ENCODE results near the gene PRIM1.
"Not testable (repeated sequence)": the region's sequence is repeated elsewhere in the genome, so short reads cannot be mapped to it uniquely, and the experiment has no call there.

Gene PRIM1

GRCh38 chr12:56760460-56760859 is 8.3 kb upstream of the PRIM1 start:
- no peak for DNase-seq (ENCODE audit: low spot score)

- DNase-seq (ENCODE audit: low spot score): no peak
These were observed 7.3 kb upstream of the PRIM1 start for GRCh38 chr12:56759263-56759908.

DNA sequence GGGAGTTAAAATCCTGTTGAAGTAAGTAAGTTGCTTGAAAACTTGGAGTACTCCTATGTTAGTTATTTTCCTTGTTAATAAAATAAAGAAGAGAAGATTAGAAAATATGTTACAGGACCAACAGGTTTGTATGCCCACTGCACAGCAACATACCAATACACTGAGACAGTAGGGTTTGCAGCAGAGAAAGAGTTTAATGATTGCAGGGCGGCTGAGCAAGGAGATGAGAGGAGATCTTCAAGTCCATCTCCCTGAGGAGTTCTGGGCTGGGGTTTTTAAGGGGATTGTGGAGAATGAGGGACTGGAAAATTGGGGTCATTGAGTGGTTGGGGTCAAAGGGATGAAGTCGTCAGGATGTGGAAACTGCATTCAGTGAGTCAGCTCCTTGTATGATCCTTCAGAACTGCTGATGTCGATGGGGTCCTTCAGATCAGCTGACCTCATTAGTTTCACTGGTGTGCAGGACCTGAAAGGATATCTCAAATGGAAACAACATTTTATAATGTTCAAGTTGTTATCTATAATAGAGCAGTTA is 6.7 kb upstream of the PRIM1 start:
- DNase-seq (ENCODE audit: low spot score): no peak

DNA sequence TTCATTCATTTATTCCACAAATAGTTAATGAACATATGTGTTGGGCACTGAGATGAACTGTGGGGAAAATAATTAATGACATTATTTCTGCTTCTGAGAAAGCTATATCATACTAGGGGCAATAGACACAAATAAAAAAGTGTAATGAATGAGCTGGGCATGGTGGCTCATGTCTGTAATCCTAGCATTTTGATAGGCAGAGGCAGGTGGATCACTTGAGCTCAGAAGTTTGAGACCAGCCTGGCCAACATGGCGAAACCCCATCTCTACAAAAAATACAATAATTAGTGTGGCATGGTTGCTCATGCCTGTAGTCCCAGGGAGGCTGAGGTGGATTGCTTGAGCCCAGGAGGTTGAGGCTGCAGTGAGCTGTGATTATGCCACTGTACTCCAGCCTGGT is 5.8 kb upstream of the PRIM1 start:
- not testable (repeated sequence) for DNase-seq (ENCODE audit: low spot score)

- DNase-seq (ENCODE audit: low spot score): no peak
These were observed 1.4 kb upstream of the PRIM1 start for GRCh38 chr12:56753566-56753965.

- not testable (repeated sequence) for DNase-seq (ENCODE audit: low spot score)
These were observed 1.5 kb downstream of the PRIM1 start for GRCh38 chr12:56750596-56750995.

DNA sequence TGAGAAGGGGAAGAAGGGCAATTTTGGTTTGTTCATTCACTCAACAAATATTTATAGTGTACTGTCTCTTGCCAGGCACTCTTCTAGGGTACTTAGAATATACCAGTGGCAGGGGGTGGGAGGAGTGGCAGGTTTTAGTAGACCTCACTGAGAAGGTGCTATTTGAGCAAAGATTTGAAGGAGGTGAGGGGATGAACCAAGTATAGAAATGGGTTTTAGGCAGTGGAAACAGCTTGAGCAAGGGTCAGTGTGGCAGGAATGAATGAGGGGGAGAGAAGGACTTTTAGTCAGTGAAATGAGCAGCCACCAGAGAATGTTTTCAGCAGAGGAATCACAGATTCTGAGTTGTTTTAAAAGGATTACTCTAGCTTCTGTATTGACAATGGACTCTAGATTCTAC is 2.3 kb downstream of the PRIM1 start:
- DNase-seq (ENCODE audit: low spot score): no peak

- no peak for DNase-seq (ENCODE audit: low spot score)
These were observed 2.8 kb downstream of the PRIM1 start for GRCh38 chr12:56749359-56749758.

GRCh38 chr12:56728139-56728861 is 23.8 kb downstream of the PRIM1 start:
- DNase-seq (ENCODE audit: low spot score): no peak

GRCh38 chr12:56726196-56726675 is 25.9 kb downstream of the PRIM1 start:
- DNase-seq (ENCODE audit: low spot score): not testable (repeated sequence)

DNA sequence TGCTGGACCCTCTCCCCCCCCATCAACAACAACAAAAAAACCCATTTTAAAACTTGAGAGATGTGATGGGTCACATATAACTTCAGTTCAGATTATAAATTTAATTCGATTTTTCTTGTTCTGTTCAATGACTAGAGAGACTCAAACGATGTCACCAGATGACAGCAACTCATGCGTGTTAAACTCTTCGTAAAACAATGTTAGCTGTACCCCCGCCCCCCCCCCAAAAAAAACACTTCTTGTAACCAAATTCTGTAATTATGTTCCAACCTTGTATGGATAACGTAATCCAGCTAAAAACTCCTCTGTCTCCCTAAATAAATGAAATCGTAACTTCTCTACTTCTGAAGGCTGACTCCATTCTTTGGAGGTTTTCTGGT is 26.4 kb downstream of the PRIM1 start:
- no peak for DNase-seq (ENCODE audit: low spot score)

- peak; percentile 98 for DNase-seq (ENCODE audit: low spot score)
These were observed 27.0 kb downstream of the PRIM1 start, which contains the start of gene NACA for GRCh38 chr12:56724972-56725722. NACA (minus strand) TSS chr12:56725299; CDS start chr12:56724521, 778 bp downstream.

GRCh38 chr12:56724701-56724971 is 27.5 kb downstream of the PRIM1 start:
- no peak for DNase-seq (ENCODE audit: low spot score)

GRCh38 chr12:56723889-56724700 is 28.0 kb downstream of the PRIM1 start:
- DNase-seq (ENCODE audit: low spot score): peak; percentile 72

GRCh38 chr12:56723352-56723751 is 28.8 kb downstream of the PRIM1 start:
- DNase-seq (ENCODE audit: low spot score): no peak

DNA sequence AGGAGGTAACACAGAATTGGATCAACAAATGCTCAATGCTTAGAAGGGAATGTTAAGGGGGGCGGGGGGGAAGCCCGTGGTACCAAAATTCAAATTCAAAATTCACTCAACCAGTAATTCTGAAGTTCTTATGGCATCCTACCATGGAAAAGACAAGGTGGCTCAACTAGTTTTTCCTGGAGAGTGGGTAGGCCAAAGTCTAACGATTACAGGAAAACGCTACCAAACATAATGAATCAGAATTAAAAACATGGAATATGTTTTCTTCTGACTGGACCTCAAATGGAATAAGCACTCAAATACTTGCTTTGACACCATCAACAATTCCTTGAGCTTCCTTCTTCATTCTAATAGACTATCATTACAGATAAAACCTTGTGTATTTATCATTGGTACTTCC is 29.3 kb downstream of the PRIM1 start:
- DNase-seq (ENCODE audit: low spot score): no peak

DNA sequence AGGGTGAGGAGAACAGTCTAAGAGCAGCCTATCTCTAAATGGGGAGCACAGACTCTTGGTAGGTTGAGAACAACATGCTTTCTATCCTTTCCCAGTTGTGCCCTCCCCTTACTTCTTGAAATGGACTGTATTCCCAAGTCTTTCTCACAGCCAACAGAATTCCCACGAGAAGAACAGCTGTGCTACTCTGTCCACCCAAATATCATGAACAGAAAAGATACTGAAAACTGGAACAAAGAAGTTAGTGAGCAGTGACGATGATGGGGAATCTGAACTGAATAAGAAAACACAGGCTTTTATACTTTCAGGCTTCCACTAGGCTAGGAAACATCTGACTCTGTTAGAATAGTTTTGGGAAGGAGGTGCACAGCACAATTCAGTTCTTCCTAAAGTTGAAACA is 30.4 kb downstream of the PRIM1 start:
- DNase-seq (ENCODE audit: low spot score): no peak

DNA sequence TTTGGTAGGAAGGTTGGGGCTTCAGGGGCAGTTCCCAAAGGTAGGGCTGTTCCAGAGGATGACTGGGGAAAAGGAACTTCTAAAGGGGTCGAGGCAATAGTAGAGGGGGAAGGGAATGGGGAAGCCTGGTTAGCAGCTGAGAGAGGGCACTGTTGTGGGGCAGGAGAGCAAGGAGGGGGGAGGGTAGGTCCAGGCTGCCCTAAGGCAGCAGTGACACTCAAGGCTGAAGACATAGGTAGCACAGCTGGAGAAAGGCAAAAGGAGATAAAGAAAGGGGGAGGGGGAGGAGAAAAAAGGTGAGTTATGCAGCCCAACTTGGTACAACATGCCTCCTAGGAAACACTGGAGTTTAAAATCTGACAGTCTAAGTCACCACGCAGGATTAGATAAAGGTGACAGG is 30.9 kb downstream of the PRIM1 start:
- DNase-seq (ENCODE audit: low spot score): no peak

DNA sequence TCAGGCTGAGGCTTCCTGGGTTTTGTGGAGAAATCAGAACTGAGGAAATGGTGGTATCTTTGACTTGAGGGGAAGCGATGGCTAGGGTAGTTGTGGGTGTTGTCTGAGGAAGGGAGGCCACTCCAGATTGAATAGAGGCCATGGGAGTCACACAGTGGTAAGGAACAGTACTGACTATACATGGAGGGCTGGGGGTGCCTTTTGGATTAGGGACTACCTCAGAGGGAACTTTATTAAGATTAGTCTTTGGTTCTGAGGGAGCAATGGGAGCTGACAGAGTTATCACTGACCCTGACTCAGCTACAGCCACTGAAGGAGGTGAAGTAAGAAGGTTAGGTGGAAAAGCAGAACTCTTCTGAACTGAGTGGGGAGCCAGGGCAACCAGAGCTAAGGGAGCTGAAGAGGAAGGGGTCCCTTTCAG is 31.4 kb downstream of the PRIM1 start:
- no peak for DNase-seq (ENCODE audit: low spot score)

- no peak for DNase-seq (ENCODE audit: low spot score)
These were observed 33.1 kb downstream of the PRIM1 start for GRCh38 chr12:56719056-56719455.

DNA sequence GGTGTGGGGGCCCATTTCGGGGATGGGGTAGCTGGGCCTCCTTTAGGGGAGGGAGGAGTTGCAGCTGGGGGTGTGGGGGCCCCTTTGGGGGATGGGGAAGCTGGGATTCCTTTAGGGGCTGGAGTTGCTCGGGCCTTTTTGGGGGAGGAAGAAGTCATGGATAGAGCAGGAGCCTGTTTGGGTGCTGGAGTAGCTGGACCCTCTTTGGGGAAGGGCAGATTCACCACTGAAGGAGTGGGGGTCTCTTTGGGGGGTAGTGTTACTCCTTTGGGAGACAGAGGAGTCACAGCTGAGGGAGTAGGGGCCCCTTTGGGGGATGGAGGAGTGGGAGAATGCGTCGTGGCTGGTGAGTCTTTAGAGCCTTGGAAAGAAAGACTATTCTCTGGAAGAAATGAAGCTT is 33.5 kb downstream of the PRIM1 start:
- DNase-seq (ENCODE audit: low spot score): no peak

DNA sequence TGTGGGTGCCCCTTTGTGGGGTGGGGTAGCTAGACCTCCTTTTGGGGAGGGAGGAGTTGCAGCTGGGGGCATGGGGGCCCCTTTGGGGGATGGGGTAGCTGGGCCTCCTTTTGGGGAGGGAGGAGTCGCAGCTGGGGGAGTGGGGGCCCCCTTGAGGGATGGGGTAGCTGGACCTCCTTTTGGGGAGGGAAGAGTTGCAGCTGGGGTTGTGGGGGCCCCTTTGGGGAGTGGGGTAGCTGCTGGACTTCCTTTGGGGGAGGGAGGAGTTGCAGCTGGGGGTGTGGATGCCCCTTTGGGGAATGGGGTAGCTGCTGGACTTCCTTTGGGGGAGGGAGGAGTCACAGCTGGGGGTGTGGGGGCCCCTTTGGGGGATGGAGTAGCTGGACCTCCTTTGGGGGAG is 34.0 kb downstream of the PRIM1 start:
- DNase-seq (ENCODE audit: low spot score): no peak
